A673 (cell line): ENCODE data around the gene SYNC. TPM values are rescaled to one million over a fixed set of nuclear protein-coding genes. Genes with fewer than 3 reads are reported as not detected.

Source experiments
- BruUV-seq: library from RNA; stranded (reverse); fragments of 400-500 nt; replicated peaks from 2 replicates; lab custom pipeline; 2021; lab: Mats Ljungman, UMichigan
- CTCF ChIA-PET: fragments of 300-600 bp; sonication (Branson Sonifier 250); formaldehyde crosslinking; loops from one replicate; lab custom pipeline; 2022; ENCODE audit warnings: antibody characterized with exemption; lab: Charles Lee
- POLR2A ChIA-PET: fragments of 300-600 bp; sonication (Branson Sonifier 250); formaldehyde crosslinking; loops from one replicate; lab custom pipeline; 2022; ENCODE audit warnings: antibody characterized with exemption; ENCODE audit not compliant: low non-redundant PET; lab: Charles Lee
- DNase-seq: peaks from one replicate; pipeline ENCODE4 v3.0.0-alpha.2; 2015; ENCODE audit warnings: low spot score
- H3K27ac ChIP-seq: fragments of 200-600 bp; sonication (generic); 2 replicates; pipeline ENCODE4 v1.5.1; 2016; ENCODE audit warnings: mixed run types, low read depth, mild to moderate bottlenecking, mixed read lengths, antibody characterized with exemption, low read length; ENCODE audit not compliant: poor library complexity, severe bottlenecking
- H3K27me3 ChIP-seq: fragments of 200-600 bp; sonication (generic); replicated peaks from 2 replicates; pipeline ENCODE4 v1.6.1; 2017; ENCODE audit warnings: mixed run types, low read depth, mild to moderate bottlenecking, mixed read lengths, antibody characterized with exemption, low read length; ENCODE audit not compliant: insufficient read depth, poor library complexity
- H3K36me3 ChIP-seq: fragments of 200-600 bp; sonication (generic); 2 replicates; pipeline ENCODE4 v1.6.1; 2016; ENCODE audit warnings: mixed run types, mild to moderate bottlenecking, mixed read lengths, antibody characterized with exemption, low read length; ENCODE audit not compliant: insufficient read depth, poor library complexity, severe bottlenecking
- H3K4me1 ChIP-seq: fragments of 200-600 bp; sonication (generic); 2 replicates; pipeline ENCODE4 v1.6.1; 2017; ENCODE audit warnings: mixed run types, mild to moderate bottlenecking, mixed read lengths, antibody characterized with exemption, low read length; ENCODE audit not compliant: insufficient read depth, poor library complexity, severe bottlenecking
- H3K4me3 ChIP-seq: fragments of 200-600 bp; sonication (generic); 2 replicates; pipeline ENCODE4 v1.5.1; 2016; ENCODE audit warnings: low read depth, mixed run types, mild to moderate bottlenecking, mixed read lengths, low read length; ENCODE audit not compliant: poor library complexity, severe bottlenecking
- H3K9me3 ChIP-seq: fragments of 200-600 bp; sonication (generic); 2 replicates; pipeline ENCODE4 v1.6.1; 2016; ENCODE audit warnings: mixed run types, low read depth, mild to moderate bottlenecking, mixed read lengths, antibody characterized with exemption, low read length; ENCODE audit not compliant: poor library complexity, severe bottlenecking
- EZH2 ChIP-seq: fragments of 200-600 bp; sonication (generic); IDR thresholded peaks from 2 replicates; pipeline ENCODE4 v1.6.1; 2017; ENCODE audit warnings: borderline replicate concordance, low read depth, mild to moderate bottlenecking, mixed read lengths, antibody characterized with exemption, low read length; ENCODE audit not compliant: poor library complexity, severe bottlenecking
- intact Hi-C: fragments of 100-400 bp; cut with micrococcal nuclease; formaldehyde crosslinking; loops from one replicate; pipeline ENCODE4 v1.10.0; 2022; ENCODE audit not compliant: unreplicated experiment
- total RNA-seq: library from RNA; stranded (reverse); gene quantifications from 2 replicates; pipeline ENCODE4 v1.2.3, GENCODE V29; 2021
- TF ChIP-seq, protein P1 (sequence below): fragments of 300-800, 200-600 bp; sonication (generic); conservative IDR thresholded peaks from 2 replicates; pipeline ENCODE4 v1.5.1; 2017; ENCODE audit warnings: low read depth, mild to moderate bottlenecking, antibody characterized with exemption, low read length, moderate library complexity, mixed read lengths

SYNC gene
- total RNA-seq, 1 experiment from 2014 or later: 0.71 TPM

- peaks cover 44% of the 10 kb centered on the region for H3K36me3 ChIP-seq
These were observed 51.7 kb downstream of the SYNC start, which contains the start of gene RBBP4 for GRCh38 chr1:32650752-32651460. Gene RBBP4 (plus strand): TSS chr1:32651208. CDS start chr1:32651307, 99 bp downstream.

DNA sequence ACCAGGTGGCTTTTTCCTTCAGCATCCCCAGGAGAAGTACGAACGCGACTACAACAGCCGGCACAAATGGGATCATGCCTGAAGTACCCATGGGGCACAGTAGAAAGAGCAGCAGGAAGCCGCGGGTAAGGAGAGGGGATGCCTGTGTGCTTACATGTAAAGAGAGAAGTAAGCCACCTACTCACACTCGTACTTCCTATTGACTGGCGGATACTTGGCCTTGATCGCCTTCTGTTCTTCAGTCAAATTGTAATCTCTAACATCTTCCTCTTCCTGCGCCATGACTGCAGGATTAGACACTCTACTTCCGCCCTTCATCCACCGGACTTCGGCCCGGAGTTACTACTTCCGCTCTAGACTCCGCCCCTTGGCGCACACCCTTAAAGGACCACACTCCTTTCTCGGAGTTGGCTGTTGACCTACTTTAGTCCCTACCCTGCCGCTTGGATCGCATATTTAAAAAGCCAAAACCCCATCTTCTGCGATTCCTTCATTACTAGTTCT, 52.3 kb downstream of the SYNC start, which contains the start of gene ZBTB8OS:
Gene ZBTB8OS (minus strand): TSS at position 303 of the 504 bp plus-strand sequence. CDS start 21 bp downstream, at position 282.
- H3K27ac ChIP-seq: peak within 1 kb of the TSS; percentile 99
- POLR2A ChIA-PET: no interaction called here
- CTCF ChIA-PET: interaction anchor here (1.2 kb wide), 1 partner anchor 130 kb away, joined by 20 read pairs; no protein-coding TSS in a partner anchor
- intact Hi-C loops: loop anchor here (10.0 kb wide), 1 partner anchor 125 kb away; no protein-coding TSS in a partner anchor
- H3K4me3 ChIP-seq: peak within 1 kb of the TSS; percentile 91
- no peaks in the 10 kb centered on the region for H3K9me3 ChIP-seq
- TF ChIP-seq, protein P1, sequence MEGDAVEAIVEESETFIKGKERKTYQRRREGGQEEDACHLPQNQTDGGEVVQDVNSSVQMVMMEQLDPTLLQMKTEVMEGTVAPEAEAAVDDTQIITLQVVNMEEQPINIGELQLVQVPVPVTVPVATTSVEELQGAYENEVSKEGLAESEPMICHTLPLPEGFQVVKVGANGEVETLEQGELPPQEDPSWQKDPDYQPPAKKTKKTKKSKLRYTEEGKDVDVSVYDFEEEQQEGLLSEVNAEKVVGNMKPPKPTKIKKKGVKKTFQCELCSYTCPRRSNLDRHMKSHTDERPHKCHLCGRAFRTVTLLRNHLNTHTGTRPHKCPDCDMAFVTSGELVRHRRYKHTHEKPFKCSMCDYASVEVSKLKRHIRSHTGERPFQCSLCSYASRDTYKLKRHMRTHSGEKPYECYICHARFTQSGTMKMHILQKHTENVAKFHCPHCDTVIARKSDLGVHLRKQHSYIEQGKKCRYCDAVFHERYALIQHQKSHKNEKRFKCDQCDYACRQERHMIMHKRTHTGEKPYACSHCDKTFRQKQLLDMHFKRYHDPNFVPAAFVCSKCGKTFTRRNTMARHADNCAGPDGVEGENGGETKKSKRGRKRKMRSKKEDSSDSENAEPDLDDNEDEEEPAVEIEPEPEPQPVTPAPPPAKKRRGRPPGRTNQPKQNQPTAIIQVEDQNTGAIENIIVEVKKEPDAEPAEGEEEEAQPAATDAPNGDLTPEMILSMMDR: no peak
- no peak for TF ChIP-seq EZH2
- peaks cover 26% of the 10 kb centered on the region for H3K4me1 ChIP-seq
- H3K27me3 ChIP-seq: no peaks in the 10 kb centered on the region
- no TSS peak for BruUV-seq
- peaks cover 42% of the 10 kb centered on the region for H3K36me3 ChIP-seq
- peak; percentile 96 for DNase-seq

More at GRCh38 chr1:32650752-32651460, 51.7 kb downstream of the SYNC start, which contains the start of gene RBBP4:
- TF ChIP-seq, protein P1: no peak
- no peak for TF ChIP-seq EZH2
- POLR2A ChIA-PET: interaction anchor here (0.6 kb wide), 2 partner anchors 131 to 226 kb away, joined by 3 to 9 read pairs; no protein-coding TSS in a partner anchor
- CTCF ChIA-PET: interaction anchor here (1.2 kb wide), 1 partner anchor 130 kb away, joined by 20 read pairs; no protein-coding TSS in a partner anchor
- Histone ChIP-seq H3K27me3 (no peaks in the 10 kb centered on the region), H3K4me1 (peaks cover 28% of the 10 kb centered on the region), H3K4me3 (peak within 1 kb of the TSS; percentile 91), H3K9me3 (no peaks in the 10 kb centered on the region), H3K27ac (peak within 1 kb of the TSS; percentile 99)
- intact Hi-C loops: loop anchor here (10.0 kb wide), 1 partner anchor 126 kb away; no protein-coding TSS in a partner anchor
- peak; percentile 99 for DNase-seq
- BruUV-seq: no TSS peak

DNA sequence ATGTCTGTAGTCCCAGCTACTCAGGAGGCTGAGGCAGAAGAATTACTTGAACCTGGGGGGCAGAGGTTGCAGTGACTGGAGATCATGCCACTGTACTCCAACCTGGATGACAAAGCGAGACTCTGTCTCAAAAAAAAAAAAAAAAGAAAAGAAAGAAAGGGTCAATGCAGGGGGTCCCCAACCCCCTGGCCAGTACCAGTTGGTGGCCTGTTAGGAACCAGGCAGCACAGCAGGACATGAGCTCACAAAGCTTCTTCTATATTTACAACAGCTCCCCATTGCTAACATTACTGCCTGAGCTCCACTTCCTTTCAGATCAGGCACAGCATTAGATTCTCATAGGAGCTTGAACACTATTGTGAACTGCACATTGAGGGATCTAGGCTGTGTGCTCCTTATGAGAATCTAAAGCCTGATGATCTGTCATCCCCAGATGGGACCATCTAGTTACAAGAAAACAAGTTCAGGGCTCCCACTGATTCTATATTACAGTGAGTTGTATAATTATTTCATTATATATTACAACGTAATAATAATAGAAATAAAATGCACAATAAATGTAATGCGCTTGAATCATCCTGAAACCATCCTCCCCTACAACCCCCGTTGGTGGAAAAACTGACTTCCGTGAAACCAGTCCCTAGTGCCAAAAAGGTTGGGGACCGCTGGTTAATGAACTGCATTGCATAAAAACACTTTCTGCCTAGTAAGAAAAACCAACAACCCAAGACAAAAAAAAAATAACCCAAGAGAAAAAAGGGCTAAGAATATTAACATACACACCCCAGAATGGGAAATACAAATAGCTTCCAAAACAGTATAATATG, 55.0 kb downstream of the SYNC start:
- CTCF ChIA-PET: no interaction called here
- no peak for DNase-seq
- intact Hi-C loops: no loop called here
- Histone ChIP-seq H3K4me3 (no peak overlapping the region), H3K9me3 (no peaks in the 10 kb centered on the region), H3K4me1 (peaks cover 5% of the 10 kb centered on the region), H3K27me3 (no peaks in the 10 kb centered on the region), H3K36me3 (peaks cover 18% of the 10 kb centered on the region), H3K27ac (no peak overlapping the region)
- no peak for TF ChIP-seq EZH2
- POLR2A ChIA-PET: interaction anchor here (0.5 kb wide), 1 partner anchor 109 kb away, joined by 11 read pairs; no protein-coding TSS in a partner anchor
- BruUV-seq: no TSS peak
